NCI-H2196 (cell line): ENCODE measurements around the gene USH2A.

Source experiments
- DNase-seq: peaks from one replicate; lab custom pipeline; 2025; ENCODE audit not compliant: unreplicated experiment; lab: John Stamatoyannopoulos, UW

The USH2A gene

GRCh38 chr1:215986401-215986800 lies 436.8 kb downstream of the USH2A start:
- DNase-seq = no peak

GRCh38 chr1:215983680-215984079 lies 439.6 kb downstream of the USH2A start:
- peak; percentile 1 for DNase-seq

GRCh38 chr1:215971793-215972441 lies 451.3 kb downstream of the USH2A start:
- DNase-seq = no peak

GRCh38 chr1:215970406-215970805 lies 452.8 kb downstream of the USH2A start:
- DNase-seq = no peak

- DNase-seq = no peak
Measured at GRCh38 chr1:215963621-215964020, 459.6 kb downstream of the USH2A start.

GRCh38 chr1:215963040-215963439 lies 460.2 kb downstream of the USH2A start:
- no peak for DNase-seq

GRCh38 chr1:215958841-215959240 lies 464.4 kb downstream of the USH2A start:
- no peak for DNase-seq

GRCh38 chr1:215957663-215958062 lies 465.6 kb downstream of the USH2A start:
- no peak for DNase-seq

- DNase-seq = no peak
Measured at GRCh38 chr1:215932558-215932957, 490.7 kb downstream of the USH2A start.

GRCh38 chr1:215926670-215927069 lies 496.6 kb downstream of the USH2A start:
- DNase-seq = no peak

- DNase-seq = no peak
Measured at GRCh38 chr1:215923129-215923824, 500.0 kb downstream of the USH2A start.

- DNase-seq = no peak
Measured at GRCh38 chr1:215911406-215911968, 511.8 kb downstream of the USH2A start.

- DNase-seq = no peak
Measured at GRCh38 chr1:215905493-215906115, 517.6 kb downstream of the USH2A start.

GRCh38 chr1:215900684-215901083 lies 522.6 kb downstream of the USH2A start:
- no peak for DNase-seq

GRCh38 chr1:215899901-215900300 lies 523.3 kb downstream of the USH2A start:
- no peak for DNase-seq

GRCh38 chr1:215895893-215896292 lies 527.4 kb downstream of the USH2A start:
- no peak for DNase-seq

GRCh38 chr1:215895276-215895675 lies 528.0 kb downstream of the USH2A start:
- DNase-seq = no peak

GRCh38 chr1:215894617-215895016 lies 528.6 kb downstream of the USH2A start:
- DNase-seq = no peak

GRCh38 chr1:215891266-215892057 lies 531.8 kb downstream of the USH2A start:
- no peak for DNase-seq

- no peak for DNase-seq
Measured at GRCh38 chr1:215890438-215890837, 532.8 kb downstream of the USH2A start.

GRCh38 chr1:215889871-215890270 lies 533.4 kb downstream of the USH2A start:
- DNase-seq = no peak
